SK-N-SH (cell line): ENCODE measurements around the gene BMP15.

Experiments
- TCF12 ChIP-seq: IDR thresholded peaks from 2 replicates; pipeline ENCODE4 v1.4.0; 2012
- TF ChIP-seq, protein P1 (sequence below): fragments of 200-600 bp; sonication (generic); IDR thresholded peaks from 2 replicates; pipeline ENCODE4 v1.6.1; 2017; ENCODE audit warnings: antibody characterized with exemption, mild to moderate bottlenecking, moderate library complexity

DNA sequence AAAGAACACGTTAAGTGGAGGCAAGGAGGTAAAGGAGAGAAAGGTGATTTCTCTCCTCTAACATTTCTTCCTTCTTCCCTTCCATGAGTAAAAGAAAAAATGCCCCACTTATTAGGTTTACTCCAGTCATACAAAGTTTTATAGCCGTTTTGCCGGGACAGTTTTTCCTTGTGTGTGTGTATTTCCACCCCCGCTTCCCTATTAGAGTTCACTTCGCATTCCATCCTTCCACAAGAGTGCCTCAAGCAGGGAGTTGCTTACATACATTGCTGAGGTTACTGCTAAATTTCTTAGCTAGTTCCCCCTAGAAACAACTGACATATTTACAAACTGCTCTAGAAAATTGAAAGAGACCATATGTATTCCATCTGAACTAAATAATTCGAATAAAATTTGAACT, 45.2 kb upstream of the BMP15 start:
- TF ChIP-seq, protein P1, sequence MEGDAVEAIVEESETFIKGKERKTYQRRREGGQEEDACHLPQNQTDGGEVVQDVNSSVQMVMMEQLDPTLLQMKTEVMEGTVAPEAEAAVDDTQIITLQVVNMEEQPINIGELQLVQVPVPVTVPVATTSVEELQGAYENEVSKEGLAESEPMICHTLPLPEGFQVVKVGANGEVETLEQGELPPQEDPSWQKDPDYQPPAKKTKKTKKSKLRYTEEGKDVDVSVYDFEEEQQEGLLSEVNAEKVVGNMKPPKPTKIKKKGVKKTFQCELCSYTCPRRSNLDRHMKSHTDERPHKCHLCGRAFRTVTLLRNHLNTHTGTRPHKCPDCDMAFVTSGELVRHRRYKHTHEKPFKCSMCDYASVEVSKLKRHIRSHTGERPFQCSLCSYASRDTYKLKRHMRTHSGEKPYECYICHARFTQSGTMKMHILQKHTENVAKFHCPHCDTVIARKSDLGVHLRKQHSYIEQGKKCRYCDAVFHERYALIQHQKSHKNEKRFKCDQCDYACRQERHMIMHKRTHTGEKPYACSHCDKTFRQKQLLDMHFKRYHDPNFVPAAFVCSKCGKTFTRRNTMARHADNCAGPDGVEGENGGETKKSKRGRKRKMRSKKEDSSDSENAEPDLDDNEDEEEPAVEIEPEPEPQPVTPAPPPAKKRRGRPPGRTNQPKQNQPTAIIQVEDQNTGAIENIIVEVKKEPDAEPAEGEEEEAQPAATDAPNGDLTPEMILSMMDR = no peak
- TF ChIP-seq TCF12 = no peak
